Right forelimb (tissue), 1 donor: ENCODE data around the gene STRADB.
"Not testable (repeated sequence)": the region's sequence is repeated elsewhere in the genome, so short reads cannot be mapped to it uniquely, and the experiment has no call there.

Experiments
- DNase-seq: peaks from one replicate; pipeline ENCODE4 v3.0.0-alpha.2; 2018

The STRADB gene

GRCh38 chr2:201432038-201432620 lies 19.4 kb upstream of the STRADB start:
- no peak for DNase-seq

GRCh38 chr2:201432621-201433393 lies 18.7 kb upstream of the STRADB start:
- DNase-seq: no peak

DNA sequence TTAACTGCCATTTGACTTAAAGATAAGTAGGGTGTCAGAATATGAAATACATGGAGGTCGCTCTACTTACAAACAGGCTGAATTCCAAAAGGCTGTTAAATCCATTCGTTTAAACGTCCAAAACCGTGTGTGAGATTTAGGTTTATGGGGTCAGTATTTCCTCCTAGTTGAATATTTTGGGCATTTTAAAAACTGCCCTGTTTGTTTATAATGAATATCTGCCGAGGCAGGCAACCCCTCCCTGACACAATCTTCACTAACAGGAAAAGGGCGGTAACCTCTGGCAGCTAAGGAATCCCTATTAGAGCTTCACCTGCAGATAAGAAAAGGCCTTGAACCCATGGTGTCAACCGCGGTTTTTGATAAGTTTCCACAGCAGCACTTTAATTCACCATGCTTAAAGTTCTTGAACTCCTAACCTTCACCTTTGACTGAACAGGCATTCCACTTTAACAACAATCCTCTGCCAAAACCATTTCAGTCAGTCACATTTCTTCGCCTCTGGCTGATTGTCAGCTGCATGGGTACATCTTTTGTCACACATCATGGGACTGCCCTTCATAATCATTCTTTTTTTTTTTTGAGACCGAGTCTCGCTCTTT lies 18.0 kb upstream of the STRADB start:
- no peak for DNase-seq

- no peak for DNase-seq
Measured at GRCh38 chr2:201436141-201436540, 15.4 kb upstream of the STRADB start.

DNA sequence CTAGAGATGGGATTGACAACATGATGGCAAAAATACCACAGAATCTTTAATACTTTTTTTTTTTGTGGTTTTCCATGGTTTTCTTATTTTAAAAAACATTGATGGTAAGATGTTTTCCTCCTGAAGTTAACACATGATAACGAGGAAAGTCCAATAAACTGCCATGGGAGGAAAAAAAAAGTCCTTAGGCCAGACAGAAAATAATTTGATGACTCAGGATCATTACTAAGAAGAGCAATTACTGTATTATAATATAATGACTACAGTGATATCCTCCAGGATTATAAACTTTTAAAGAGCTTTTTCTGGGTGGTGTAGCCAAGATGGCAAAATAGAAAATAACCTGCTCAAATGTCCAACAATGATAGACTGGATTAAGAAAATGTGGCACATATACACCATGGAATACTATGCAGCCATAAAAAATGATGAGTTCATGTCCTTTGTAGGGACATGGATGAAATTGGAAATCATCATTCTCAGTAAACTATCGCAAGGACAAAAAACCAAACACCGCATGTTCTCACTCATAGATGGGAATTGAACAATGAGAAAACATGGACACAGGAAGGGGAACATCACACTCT lies 12.1 kb upstream of the STRADB start:
- DNase-seq: not testable (repeated sequence)

DNA sequence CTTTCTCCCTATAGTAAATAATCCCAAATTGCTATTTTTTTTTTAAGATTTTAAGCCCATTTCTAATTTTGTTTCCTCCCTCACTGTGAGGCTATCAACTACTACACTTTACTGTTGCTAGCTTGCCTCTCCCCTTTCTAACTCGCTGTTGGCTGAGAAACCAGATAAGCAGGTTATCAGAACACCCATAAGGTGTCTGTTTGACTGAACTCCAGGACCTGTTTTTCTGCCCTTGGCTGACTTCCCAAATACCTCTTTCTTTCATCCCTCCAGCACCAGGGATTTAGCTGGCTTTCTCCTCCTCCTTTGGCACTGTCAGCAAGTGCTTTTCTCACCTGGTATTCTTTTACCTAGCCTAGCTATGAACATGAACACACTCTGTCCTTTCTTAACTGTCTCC lies 11.4 kb upstream of the STRADB start:
- DNase-seq: no peak

DNA sequence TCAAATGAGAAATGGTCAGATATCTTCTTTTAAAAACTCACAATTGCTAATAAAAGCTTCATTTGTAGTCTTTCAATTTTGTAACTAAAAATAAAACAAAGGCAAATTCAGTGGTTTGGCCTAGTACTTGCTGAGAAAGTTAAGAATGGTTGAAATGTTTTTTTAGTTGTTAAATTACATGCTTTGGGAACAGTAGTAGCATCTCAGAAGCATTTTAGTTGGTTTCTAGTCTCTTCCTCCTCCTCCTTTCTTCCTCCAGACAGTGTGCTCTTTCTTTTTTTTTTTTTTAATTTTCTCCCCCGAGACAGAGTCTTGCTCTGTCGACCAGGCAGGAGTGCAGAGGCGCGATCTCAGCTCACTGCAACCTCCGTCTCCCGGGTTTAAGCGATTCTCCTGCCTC lies 10.1 kb upstream of the STRADB start:
- no peak for DNase-seq

DNA sequence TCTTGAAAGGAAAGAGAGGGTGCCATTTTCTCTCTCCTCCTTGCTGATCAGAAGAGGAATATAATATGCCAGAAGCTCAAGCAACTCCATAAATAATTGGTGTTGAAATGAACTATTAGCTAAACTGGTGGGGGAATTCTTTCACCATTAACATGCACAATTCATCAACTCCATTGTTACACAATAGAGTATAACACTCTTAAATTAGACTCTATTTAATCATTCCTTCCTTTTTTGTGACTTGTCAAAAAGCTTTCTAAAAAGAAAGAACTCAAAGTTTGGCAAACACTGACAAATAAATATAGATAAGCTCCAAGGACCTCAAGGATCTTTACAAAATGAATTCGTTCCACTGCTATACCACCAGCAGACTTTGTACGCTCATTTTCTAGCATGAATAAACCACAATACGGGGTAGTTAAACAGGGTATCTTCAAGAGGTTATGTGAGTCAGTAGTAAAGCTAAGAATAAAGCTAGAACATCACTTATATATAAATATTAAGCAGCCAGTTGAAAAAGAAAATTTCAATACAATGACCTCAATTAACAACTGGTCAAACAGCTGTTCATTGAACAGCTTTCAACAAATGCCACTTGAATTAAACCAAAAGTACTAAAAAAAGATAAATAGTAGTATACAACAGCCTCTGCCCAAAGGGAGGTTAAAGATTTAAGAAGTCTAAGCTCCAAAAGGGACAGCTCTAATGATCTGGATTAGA lies 6.6 kb upstream of the STRADB start:
- no peak for DNase-seq

DNA sequence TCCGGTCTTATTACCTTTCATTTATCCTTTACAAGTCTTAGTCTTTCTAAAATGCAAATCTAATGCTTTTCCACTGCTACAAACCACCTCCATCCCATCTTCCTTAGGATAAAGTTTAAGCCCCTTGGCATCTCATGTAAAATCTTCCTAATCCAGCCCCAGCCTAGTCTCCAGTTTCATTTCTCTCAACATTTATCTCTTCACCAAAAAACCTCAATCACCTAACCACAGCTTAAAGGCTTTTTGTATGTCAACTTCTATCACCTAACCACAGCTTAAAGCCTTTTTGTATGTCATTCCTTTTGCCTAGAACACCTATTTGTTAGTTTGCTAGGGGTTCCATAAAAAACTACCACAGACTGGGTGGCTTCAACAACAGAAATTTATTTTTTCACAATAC lies 4.5 kb upstream of the STRADB start:
- DNase-seq: no peak

DNA sequence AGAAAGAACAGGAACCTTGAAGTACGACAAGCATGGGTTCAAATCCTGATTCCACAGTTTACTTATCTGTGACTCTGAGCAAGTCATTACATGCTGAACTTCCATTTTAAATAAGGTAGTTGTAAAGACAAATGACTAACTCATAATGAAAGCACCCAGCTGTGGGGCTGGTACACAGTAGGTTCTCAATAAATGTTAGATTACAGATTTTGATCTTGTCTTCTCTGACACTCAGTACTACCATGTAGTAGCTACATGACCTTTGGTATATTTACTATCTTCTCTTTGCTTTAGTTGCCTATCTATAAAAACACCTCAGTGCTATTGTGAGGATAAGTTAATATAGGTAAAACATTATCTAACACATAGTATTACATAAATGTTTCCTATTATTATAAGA lies 3.5 kb upstream of the STRADB start:
- DNase-seq: no peak

- DNase-seq: no peak
Measured at GRCh38 chr2:201448701-201449100, 2.8 kb upstream of the STRADB start.

GRCh38 chr2:201450954-201451291 lies 617 bp upstream of the STRADB start:
- no peak for DNase-seq

- DNase-seq: no peak
Measured at GRCh38 chr2:201452058-201452921, 750 bp downstream of the STRADB start.

DNA sequence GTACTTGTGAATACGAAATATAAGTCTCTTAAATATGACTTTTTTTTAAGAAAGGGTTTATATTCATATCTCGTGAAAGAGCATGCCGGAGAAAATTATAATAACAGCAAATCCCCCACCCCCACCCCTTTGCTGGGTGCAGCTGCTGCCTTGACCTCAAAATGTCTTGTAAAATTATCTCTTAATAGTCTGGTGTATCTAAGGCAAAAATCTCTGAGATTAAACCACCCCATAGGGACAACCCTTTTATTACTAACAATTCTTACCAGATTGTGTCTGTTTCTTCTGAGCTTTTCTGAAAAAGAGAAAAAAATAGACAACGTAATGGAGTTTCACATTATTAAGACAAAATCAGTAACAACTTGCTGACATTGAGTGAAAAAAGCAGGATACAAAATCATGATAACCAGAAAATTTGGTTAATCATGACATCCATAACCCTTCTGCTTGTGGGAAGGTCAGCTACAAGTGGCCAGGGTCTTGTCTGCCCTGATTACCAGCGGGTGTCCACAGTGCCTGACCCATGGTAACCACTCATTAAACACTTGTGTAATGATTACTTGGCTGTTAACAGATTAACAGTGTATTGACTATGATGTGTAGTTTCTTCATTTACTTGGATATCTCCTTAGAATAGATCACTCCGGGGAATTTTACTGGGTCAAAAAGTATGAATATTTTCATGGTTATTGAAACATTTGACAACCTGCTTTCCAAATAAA lies 1.5 kb downstream of the STRADB start:
- DNase-seq: no peak

DNA sequence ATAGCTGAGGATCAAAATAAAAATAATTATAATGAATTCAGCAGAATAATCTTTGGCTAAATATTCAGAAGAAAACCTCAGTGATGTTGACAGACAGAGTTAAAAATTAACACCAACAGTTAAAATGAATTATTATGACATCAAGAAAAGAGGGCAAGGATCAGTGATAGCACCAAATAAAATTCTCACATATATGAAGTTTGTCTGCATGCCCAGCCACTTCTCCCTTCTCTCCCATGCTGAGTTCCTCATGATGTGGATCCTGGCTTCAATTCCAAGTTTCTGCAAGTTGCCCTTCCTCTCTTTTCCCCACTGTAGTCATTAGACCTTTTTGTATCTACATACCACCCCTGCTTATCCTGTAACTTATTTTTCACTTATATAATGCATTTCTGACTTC lies 6.8 kb downstream of the STRADB start:
- DNase-seq: no peak

- no peak for DNase-seq
Measured at GRCh38 chr2:201460532-201460931, 9.0 kb downstream of the STRADB start.

DNA sequence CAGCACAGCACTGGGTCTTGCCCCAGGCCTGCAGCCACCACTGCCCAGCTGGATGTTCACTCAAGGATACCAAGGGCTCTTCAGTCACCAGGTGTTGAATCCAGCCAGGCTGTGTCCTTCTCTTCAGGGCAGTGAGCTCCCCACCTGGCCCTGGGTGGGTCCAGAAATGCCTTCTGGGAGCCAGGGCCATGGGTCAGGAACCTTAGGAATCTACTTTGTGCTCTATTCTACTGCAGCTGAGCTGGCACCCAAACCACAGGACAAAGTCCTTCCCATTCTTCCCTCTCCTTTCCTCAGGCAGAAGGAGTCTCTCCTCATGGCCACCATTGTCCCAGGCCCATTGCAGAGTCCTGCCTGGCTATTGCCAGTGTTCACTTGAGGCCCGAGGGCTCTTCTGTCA lies 13.0 kb downstream of the STRADB start:
- DNase-seq: no peak

GRCh38 chr2:201465524-201465971 lies 14.0 kb downstream of the STRADB start:
- DNase-seq: no peak

DNA sequence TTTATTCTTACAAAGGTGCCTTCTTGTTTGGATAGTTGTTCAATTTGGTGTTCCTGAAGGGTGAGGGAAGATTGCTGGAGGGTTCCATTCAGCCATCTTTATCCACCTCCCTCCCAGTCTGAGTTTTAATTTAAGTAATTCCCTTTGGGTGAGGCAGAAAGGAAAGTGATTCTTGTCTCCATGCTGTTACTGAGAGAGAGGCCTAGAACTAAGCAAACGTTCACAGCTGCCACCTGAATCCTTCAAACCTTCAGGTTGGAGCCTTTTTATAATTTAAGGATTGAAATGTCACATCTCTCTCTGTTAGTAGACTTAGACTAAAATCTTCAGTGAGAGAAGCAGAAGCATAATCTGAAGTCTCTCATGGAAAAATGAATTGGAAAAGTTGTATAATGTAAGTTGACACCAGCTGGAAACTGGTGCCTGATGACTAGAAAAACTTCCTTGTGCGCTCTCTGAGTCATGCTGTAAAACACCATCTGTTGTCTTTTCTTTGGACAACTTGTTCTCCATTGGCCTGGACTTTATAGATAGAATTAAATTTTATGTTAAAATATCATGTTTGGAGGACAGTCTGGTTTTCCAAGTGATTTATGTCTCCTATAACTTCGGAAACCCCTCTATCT lies 14.6 kb downstream of the STRADB start:
- no peak for DNase-seq

- no peak for DNase-seq
Measured at GRCh38 chr2:201467666-201468065, 16.1 kb downstream of the STRADB start.
